GM21786 (cell line): Measurements from ENCODE around the gene OAS2.

Source experiments
- ATAC-seq: cut with Tn5 transposase; IDR thresholded peaks from one replicate; pipeline ENCODE4 v1.9.1; 2021; ENCODE audit not compliant: unreplicated experiment

OAS2 gene

GRCh38 chr12:112978163-112979040, at the start of gene OAS2:
Gene OAS2, plus strand, starts transcription at chr12:112978519. Its CDS starts 90 bp downstream, at chr12:112978609.
- ATAC-seq: peak; percentile 91

GRCh38 chr12:112928978-112929377, 49.3 kb upstream of the OAS2 start:
- no peak for ATAC-seq

- no peak for ATAC-seq
These were observed 48.6 kb upstream of the OAS2 start for GRCh38 chr12:112929715-112930114.

- ATAC-seq: no peak
These were observed 48.0 kb upstream of the OAS2 start for GRCh38 chr12:112930350-112930749.

- no peak for ATAC-seq
These were observed 45.7 kb upstream of the OAS2 start for GRCh38 chr12:112932485-112933128.

GRCh38 chr12:112933129-112933505, 45.2 kb upstream of the OAS2 start:
- no peak for ATAC-seq

GRCh38 chr12:112936264-112936663, 42.1 kb upstream of the OAS2 start:
- no peak for ATAC-seq

GRCh38 chr12:112936927-112937326, 41.4 kb upstream of the OAS2 start:
- ATAC-seq: no peak

GRCh38 chr12:112937741-112938719, 40.3 kb upstream of the OAS2 start, which contains the start of gene OAS3:
Gene OAS3, plus strand, starts transcription at chr12:112938474. Its CDS starts 57 bp downstream, at chr12:112938531.
- ATAC-seq: no peak

GRCh38 chr12:112938751-112939150, 39.6 kb upstream of the OAS2 start:
- no peak for ATAC-seq

- ATAC-seq: peak; percentile 68
These were observed 38.4 kb upstream of the OAS2 start for GRCh38 chr12:112939761-112940381.

- no peak for ATAC-seq
These were observed 36.6 kb upstream of the OAS2 start for GRCh38 chr12:112941528-112942335.

GRCh38 chr12:112942572-112942971, 35.7 kb upstream of the OAS2 start:
- no peak for ATAC-seq

- no peak for ATAC-seq
These were observed 34.2 kb upstream of the OAS2 start for GRCh38 chr12:112944024-112944690.

GRCh38 chr12:112945515-112945914, 32.8 kb upstream of the OAS2 start:
- no peak for ATAC-seq

- ATAC-seq: no peak
These were observed 31.9 kb upstream of the OAS2 start for GRCh38 chr12:112946236-112947000.

- ATAC-seq: no peak
These were observed 31.0 kb upstream of the OAS2 start for GRCh38 chr12:112947314-112947713.

- ATAC-seq: no peak
These were observed 30.6 kb upstream of the OAS2 start for GRCh38 chr12:112947761-112948160.
